Cardiac muscle cell (in vitro differentiated cells and primary cell): ENCODE data around the gene ACTA1. TPM values are rescaled to one million over a fixed set of nuclear protein-coding genes. Genes with fewer than 3 reads are reported as not detected.
"Not testable (repeated sequence)": the region's sequence is repeated elsewhere in the genome, so short reads cannot be mapped to it uniquely, and the experiment has no call there.

Experiments used
- DNase-seq, 2 donors: peaks; one replicate each; pipeline versions ENCODE4 v3.0.0 to v3.0.0-alpha.2; 2010 to 2017; ENCODE audit warnings: low read depth in 1 of 2, low spot score in 1 of 2
- H3K27ac ChIP-seq: fragments of 200-600 bp; sonication (generic); 2 replicates; pipeline ENCODE4 v1.5.1; 2016
- H3K27me3 ChIP-seq: fragments of 200-600 bp; sonication (generic); 2 replicates; pipeline ENCODE4 v1.6.0; 2016; ENCODE audit warnings: control low read depth
- H3K36me3 ChIP-seq: fragments of 200-600 bp; sonication (generic); 2 replicates; pipeline ENCODE4 v1.5.1; 2016; ENCODE audit warnings: control low read depth
- H3K4me1 ChIP-seq: fragments of 200-600 bp; sonication (generic); 2 replicates; pipeline ENCODE4 v1.8.1; 2017; ENCODE audit warnings: low read depth, mild to moderate bottlenecking, mixed run types
- H3K4me3 ChIP-seq: fragments of 200-600 bp; sonication (generic); 2 replicates; pipeline ENCODE4 v1.5.1; 2016; ENCODE audit warnings: mild to moderate bottlenecking
- H3K9me3 ChIP-seq: fragments of 200-600 bp; sonication (generic); 2 replicates; pipeline ENCODE4 v1.5.1; 2017; ENCODE audit warnings: low read depth, mild to moderate bottlenecking, control low read depth
- CTCF ChIP-seq: IDR thresholded peaks from 2 replicates; pipeline ENCODE4 v1.5.1; 2012; ENCODE audit warnings: low read depth, mild to moderate bottlenecking, low read length
- polyA plus RNA-seq: library from polyadenylated mRNA; unstranded; fragments of >200 nt; fragmentation: Nextera tagmentation; extraction: Ambion mirVana; gene quantifications from 2 replicates; pipeline ENCODE4 v1.2.1, GENCODE V29; 2016
- total RNA-seq: library from RNA; depleted of rRNA; stranded (reverse); fragments of >200 nt; gene quantifications from 2 replicates; pipeline ENCODE4 v1.2.3, GENCODE V29; 2016

The ACTA1 gene
- total RNA-seq (18.7 and 1,099 TPM in 2 replicates), polyA plus RNA-seq (38.5 and 1,977 TPM in 2 replicates)

GRCh38 chr1:229434005-229434640 is at the start of gene ACTA1:
Gene ACTA1, minus strand, starts transcription at chr1:229434094. Its CDS starts 979 bp downstream, at chr1:229433115.
- H3K4me3 ChIP-seq = peak within 1 kb of the TSS; percentile 14
- peak in 1 of 2 donors; percentile 72 for DNase-seq
- H3K4me1 ChIP-seq = peaks cover 4% of the 10 kb centered on the region
- no peaks in the 10 kb centered on the region for H3K9me3 ChIP-seq
- TF ChIP-seq CTCF = no peak
- no peaks in the 10 kb centered on the region for H3K36me3 ChIP-seq
- H3K27ac ChIP-seq = no peak within 1 kb of the TSS
- peaks cover 65% of the 10 kb centered on the region for H3K27me3 ChIP-seq

- Histone ChIP-seq H3K27ac (peak overlapping the region; percentile 20), H3K4me1 (peaks cover 18% of the 10 kb centered on the region), H3K9me3 (no peaks in the 10 kb centered on the region), H3K4me3 (no peak overlapping the region), H3K36me3 (peaks cover 43% of the 10 kb centered on the region), H3K27me3 (no peaks in the 10 kb centered on the region)
- no peak for DNase-seq
- TF ChIP-seq CTCF = no peak
These were observed 48.6 kb upstream of the ACTA1 start for GRCh38 chr1:229482511-229482910.

GRCh38 chr1:229480495-229480894 is 46.6 kb upstream of the ACTA1 start:
- Histone ChIP-seq H3K4me3 (no peak overlapping the region), H3K27me3 (no peaks in the 10 kb centered on the region), H3K36me3 (peaks cover 33% of the 10 kb centered on the region)

GRCh38 chr1:229479660-229480399 is 45.9 kb upstream of the ACTA1 start:
- no peak for TF ChIP-seq CTCF
- Histone ChIP-seq H3K9me3 (no peaks in the 10 kb centered on the region), H3K27me3 (no peaks in the 10 kb centered on the region), H3K27ac (no peak overlapping the region), H3K4me3 (no peak overlapping the region), H3K4me1 (peaks cover 18% of the 10 kb centered on the region), H3K36me3 (peaks cover 29% of the 10 kb centered on the region)
- DNase-seq = peak in 1 of 2 donors; percentile 27

More at GRCh38 chr1:229480495-229480894, 46.6 kb upstream of the ACTA1 start:
- TF ChIP-seq CTCF = no peak
- Histone ChIP-seq H3K9me3 (no peaks in the 10 kb centered on the region), H3K4me1 (peaks cover 18% of the 10 kb centered on the region), H3K27ac (no peak overlapping the region)
- no peak for DNase-seq

GRCh38 chr1:229478852-229479251 is 45.0 kb upstream of the ACTA1 start:
- peaks cover 18% of the 10 kb centered on the region for H3K4me1 ChIP-seq
- no peak for DNase-seq
- no peak overlapping the region for H3K27ac ChIP-seq
- H3K9me3 ChIP-seq = no peaks in the 10 kb centered on the region
- peaks cover 28% of the 10 kb centered on the region for H3K36me3 ChIP-seq
- no peaks in the 10 kb centered on the region for H3K27me3 ChIP-seq
- no peak for TF ChIP-seq CTCF
- H3K4me3 ChIP-seq = no peak overlapping the region

GRCh38 chr1:229475859-229476258 is 42.0 kb upstream of the ACTA1 start:
- peaks cover 18% of the 10 kb centered on the region for H3K4me1 ChIP-seq
- not testable (repeated sequence) for DNase-seq, H3K27ac ChIP-seq, H3K9me3 ChIP-seq, H3K27me3 ChIP-seq, H3K4me3 ChIP-seq
- peaks cover 35% of the 10 kb centered on the region for H3K36me3 ChIP-seq
